ENCODE measurements around the gene PCSK5.
"Not testable (repeated sequence)": the region's sequence is repeated elsewhere in the genome, so short reads cannot be mapped to it uniquely, and the experiment has no call there.

PCSK5 gene

DNA sequence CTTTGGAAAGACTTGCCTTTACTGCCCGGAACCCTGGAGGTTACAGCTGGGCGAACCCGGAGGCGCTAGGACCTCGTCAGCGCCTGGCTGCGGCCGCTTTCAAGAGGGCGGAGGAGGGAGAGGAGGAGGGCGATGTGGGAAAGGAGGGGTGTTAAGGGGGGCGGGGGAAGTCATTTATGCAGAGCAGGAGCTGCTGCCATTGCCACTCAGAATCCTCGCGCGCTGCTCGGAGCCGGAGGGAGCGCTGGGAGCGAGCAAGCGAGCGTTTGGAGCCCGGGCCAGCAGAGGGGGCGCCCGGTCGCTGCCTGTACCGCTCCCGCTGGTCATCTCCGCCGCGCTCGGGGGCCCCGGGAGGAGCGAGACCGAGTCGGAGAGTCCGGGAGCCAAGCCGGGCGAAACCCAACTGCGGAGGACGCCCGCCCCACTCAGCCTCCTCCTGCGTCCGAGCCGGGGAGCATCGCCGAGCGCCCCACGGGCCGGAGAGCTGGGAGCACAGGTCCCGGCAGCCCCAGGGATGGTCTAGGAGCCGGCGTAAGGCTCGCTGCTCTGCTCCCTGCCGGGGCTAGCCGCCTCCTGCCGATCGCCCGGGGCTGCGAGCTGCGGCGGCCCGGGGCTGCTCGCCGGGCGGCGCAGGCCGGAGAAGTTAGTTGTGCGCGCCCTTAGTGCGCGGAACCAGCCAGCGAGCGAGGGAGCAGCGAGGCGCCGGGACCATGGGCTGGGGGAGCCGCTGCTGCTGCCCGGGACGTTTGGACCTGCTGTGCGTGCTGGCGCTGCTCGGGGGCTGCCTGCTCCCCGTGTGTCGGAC lies at the start of gene PCSK5:
TSS of gene PCSK5 (plus strand) at position 202 of the 805 bp plus-strand sequence. CDS start at position 711, 509 bp downstream.
- peak; percentile 98 for DNase-seq

DNA sequence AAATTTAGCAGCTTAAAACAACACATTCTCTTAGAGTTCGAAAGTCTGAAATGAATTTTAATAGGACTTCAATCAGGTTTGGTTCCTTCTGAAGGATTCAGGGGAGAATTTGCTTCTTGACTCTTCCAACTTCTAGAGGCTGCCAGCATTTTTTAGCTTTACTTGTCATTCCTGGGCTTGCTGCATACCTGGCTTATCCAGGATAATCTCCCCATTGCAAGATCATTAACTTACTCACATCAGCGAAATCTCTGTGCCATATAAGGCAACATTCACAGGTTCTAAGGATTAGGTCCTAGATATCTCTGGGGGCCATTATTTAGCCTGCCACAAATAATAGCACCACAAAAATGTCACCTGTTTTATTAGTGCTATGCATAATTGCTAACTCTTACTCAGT lies 46.2 kb upstream of the PCSK5 start:
- DNase-seq = no peak

DNA sequence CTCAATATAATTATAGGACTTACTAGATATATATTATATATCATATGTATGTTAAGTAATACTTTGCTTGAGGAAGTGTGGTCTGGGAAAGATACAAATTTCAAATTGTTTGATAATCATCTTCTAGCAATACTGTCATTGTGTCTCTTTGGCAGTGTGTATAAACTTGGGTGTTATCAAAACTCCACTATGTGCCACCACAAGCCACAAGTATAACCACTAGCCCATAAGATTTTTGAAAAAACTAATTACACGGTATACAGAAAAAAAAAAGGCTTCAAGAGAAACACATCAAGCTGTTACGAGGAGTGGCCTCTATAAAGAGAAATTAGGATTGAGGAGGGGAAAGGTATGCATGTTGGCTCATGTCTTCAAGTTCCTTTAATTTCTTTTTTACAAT lies 44.7 kb upstream of the PCSK5 start:
- DNase-seq = no peak

DNA sequence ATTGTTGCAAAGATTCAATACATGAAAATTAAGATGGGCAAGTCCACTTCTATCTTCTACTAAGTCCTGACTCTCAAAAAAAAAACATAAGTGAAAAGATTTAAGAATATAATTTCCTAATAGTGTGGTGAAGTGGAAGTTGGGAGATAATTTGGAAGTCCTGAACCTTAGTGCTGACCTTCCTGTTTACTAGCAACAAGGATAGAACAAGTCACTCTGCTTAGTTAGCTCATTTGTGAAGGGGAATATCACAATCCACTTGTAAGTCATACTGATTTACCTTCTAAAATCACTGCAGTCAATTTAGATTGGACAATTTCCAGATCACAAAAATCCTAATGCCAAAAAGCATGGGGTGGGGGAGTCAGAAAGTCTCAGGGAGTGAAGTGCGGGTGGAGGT lies 43.4 kb upstream of the PCSK5 start:
- DNase-seq = no peak

DNA sequence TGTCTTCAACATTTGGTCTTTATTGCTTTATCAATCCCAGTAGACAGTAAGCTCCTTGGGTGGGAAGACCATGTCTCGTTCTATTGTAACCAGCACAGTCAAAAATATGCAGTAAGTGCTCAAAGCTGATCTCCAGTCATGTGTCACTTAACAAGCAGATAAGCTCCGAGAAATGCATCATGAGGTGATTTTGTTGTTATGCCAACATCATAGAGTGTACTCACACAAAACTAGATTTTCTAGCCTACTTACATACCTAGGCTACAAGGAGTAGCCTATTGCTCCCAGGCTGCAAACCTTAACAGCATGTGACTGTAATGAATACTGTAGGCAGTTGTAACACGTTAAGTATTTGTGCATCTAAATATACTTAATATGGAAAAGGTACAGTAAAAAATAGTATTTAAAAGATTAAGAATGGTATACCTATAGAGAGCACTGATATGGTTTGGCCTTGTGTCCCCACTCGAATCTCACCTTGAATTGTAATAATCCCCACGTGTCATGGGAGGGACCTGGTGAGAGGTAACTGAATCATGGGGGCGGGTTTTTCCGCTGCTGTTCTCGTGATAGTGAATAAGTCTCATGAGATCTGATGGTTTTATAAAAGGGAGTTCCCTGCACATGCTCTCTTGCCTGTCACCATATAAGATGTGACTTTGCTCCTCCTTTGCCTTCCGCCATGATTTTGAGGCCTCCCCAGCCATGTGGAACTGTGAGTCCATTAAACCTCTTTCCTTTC lies 39.8 kb upstream of the PCSK5 start:
- no peak for DNase-seq

DNA sequence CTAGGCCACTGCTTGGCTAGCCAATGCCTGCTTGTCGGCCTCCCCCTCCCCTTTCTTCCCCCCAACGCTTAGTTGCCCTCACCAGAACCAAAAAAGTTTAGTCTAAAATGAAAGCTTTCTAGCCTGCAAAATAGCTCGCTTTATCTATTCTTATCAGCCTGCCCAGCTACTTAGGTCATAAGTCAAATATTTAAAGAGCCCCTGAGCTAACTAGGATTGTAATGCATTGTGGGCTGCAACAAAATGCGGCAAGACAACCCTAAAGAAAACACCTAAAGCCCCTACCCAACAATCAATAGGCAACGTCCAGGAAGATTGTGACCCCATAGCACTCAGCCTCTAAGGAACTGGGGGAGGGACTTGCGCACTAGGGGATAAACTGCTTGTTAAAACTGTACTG lies 38.6 kb upstream of the PCSK5 start:
- no peak for DNase-seq

DNA sequence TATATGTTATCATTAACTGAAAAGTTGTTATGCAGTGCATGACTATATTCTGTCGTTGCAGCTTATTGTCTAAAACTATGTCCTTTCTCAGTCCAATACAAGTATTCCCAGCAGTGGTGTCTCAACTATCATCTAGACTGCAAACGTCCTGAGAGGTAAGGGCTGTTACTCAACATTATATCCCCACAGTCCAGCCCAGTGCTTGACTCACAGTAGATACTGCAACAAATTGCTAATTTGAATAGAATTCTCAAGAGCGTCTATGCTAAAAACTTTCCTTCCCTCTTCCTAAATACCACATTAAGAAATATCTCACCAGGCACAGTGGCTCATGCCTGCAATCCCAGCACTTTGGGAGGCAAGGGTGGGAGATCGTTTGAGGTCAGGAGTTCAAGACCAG lies 37.7 kb upstream of the PCSK5 start:
- DNase-seq = no peak

DNA sequence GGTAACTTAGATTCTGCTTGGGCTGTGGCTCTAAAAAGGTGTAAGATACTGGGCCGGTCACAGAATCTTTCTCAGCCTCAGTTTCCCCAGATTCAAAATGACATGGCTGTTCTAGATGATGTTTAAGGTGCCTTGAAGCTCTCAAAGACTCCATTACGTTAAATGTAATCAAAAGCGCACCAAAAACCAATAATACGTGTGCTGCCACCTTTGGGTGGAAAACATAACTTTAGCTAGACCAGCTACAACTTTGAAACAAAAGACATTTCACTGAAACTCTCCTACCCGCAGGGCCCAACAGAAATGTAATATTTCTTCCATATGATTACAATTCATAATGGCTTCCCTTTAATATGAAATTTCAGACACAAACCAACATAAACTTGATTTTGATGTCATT lies 35.0 kb upstream of the PCSK5 start:
- peak; percentile 41 for DNase-seq

DNA sequence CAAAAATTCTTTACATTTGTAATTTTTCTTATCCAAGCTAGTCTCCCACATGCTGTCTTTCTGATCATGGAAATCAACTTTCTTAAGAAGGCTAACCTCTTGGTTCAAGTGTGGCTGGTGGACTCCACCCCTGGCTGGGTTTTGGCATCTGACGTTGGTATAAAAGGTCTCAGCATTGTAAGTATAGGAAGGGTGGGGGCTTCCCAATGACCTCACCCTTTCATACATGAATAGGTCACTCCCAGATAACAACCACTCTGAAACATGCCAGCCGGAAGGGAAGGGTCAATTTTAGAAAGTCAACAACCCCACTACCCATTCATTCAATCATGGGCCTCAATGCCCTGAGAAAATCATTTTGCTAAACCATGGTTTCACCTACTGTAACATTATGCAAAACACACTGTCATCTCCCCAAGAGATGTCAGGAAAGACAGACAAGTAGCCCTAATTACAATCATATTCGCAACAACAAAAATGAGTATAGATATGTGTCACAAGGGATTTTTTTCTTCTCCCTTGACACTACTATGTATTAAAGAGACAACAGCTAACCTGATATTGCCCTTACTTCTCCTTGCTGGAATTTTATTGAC lies 31.9 kb upstream of the PCSK5 start:
- no peak for DNase-seq

DNA sequence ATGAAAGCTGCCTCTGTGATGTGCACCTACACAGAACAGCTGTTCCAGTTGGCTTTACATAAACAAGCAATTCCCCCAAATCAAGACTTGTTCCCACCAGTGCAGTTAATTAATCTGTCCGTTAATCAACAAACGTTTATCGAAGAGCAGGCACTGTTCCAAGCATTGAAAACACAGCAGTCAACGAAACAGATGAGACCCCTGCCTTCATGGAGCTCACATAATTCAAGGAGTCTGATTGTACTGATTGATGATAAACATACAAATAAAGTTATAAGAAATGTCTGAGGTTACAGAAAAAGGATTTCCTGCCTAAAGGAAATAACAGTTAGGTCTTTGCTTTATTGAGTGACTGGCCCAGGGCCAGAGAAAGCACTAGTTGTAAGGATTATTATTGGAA lies 26.2 kb upstream of the PCSK5 start:
- DNase-seq = no peak

DNA sequence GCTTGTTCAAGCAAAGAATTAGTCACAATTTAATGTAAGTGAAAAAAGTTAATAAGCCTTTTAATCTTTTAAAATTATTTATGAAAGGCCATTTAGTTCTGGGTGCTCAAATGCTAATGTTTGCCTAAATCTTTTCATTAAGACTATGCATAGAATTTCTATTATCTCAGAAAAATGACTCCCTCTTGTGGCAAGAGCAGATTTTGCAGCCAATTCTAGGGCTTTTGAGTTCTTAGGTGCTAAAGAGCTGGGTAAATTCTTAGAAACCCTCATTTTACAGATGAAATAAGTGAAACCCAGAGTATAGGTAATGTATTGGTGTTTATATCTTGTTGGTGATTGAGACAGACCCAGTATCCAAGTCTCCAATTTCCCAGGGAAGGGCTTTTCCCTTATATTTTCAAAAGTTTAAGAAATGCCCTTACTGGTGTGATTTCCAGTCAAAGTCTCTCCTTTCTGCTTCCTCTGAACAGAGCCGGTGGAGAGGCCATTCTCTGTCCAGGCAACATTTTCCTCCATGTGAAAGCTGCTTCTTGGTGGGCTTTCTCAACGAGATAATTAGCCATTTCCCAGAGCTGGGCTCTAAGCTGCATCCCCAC lies 24.1 kb upstream of the PCSK5 start:
- DNase-seq = peak; percentile 83

DNA sequence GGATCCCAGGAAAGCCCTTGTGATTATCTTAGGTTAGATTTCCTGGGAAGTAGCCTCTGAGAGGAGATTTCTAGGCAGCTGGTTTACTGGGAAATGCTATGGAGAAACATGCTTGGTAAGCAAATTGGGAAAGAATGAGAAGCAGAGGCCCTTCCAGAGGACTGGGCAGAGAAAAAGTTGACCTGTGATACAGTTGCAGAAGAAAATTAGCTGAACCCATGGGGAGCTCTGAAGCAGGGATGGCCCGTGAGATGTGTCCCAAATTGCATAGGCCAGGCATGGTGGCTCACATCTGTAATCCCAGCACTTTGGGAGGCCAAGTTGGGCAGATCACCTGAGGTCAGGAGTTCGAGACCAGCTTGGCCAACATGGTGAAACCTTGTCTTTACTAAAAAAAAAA lies 21.9 kb upstream of the PCSK5 start:
- not testable (repeated sequence) for DNase-seq

DNA sequence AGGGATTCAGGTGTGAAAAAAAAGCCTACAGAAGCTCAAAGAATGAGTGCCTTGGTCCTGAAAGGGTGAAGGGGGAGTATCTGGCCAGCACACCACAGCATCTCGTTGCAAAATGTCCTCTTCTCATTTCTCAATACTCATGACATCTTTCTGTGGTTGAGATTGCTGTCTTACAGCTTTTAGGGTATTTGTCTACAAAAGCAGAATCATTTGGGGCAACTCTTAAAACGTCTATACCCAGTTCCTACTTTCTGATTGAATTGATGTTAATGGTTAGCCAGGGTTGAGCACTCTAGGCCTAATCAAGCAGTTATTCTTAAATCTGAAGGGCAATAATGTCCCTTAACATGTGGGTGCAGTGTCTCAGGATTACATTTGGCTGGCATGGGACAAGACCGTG lies 21.2 kb upstream of the PCSK5 start:
- DNase-seq = no peak

DNA sequence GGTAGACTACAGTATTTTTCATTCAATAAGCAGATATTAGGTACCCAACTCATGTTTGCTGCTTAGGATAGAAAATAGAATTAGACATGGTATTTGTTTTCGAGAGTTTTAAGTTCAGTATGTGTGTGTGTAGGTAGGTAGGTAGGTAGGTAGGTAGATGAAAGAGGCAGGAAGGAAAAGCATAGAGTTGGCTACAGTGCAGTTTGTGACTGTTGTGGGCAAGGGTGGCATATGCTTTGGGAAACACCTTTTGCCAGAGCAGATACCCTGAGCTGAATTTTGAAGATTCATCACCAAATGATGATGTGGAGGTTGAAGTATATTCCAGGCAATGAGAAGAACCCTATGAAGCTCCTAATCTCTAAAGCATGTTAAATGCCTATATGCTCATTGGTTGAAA lies 20.0 kb upstream of the PCSK5 start:
- no peak for DNase-seq

DNA sequence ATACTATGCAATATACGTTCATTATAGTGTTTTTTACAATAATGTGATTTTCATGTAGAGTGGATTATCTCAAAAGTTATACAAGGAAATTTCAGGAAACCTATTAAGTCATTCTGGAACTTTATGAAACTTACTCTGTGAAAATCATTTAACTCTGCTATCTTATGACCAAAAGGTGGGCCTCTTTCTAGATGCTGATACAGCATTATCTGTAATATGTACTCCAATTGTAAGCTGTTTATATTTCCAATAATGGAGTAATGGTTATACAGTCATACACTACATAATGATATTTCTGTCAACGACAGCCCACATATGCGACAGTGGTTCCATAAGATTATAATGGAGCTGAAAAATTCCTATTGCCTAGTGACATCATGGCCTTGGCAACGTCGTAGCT lies 18.8 kb upstream of the PCSK5 start:
- DNase-seq = no peak

DNA sequence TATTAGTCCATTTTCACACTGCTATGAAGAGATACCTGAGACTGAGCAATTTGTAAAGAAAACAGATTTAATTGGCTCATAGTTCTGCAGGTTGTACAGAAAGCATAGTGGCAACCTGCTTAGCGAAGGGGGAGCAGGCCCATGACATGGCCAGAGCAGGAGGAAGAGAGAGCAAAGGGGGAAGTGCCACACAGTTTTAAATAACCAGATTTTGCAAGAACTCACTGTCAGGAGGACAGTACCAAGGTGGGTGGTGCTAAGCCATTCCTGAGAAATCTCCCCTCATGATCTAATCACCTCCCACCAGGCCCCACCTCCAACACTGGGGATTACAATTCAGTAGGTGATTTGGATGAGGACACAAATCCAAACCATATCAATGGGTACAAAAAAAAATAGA lies 16.8 kb upstream of the PCSK5 start:
- DNase-seq = no peak

DNA sequence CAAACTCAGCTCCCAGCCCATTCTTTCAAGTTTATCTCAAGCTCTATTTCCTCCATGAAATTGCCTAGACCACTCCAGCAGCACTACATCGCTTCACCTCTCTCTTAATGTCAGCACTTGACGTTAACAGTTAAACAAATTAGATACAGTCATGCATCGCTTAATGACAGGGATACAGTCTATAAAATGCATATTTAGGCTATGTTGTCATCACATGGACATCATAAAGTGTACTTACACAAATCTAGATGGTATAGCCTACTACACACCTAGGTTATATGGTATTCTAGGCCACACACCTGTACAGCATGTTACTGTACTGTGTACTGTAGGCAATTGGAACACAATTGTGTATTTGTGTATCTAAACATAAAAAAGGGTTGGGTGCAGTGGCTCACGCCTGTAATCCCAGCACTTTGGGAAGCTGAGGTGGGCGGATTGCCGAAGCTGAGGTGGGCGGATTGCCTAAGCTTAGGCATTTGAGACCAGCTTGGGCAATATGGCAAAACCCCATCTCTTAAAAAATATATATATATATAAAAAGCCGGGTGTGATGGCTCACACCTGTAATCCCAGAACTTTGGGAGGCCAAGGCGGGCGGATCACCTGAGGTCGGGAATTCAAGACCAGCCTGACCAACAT lies 13.4 kb upstream of the PCSK5 start:
- DNase-seq = no peak

DNA sequence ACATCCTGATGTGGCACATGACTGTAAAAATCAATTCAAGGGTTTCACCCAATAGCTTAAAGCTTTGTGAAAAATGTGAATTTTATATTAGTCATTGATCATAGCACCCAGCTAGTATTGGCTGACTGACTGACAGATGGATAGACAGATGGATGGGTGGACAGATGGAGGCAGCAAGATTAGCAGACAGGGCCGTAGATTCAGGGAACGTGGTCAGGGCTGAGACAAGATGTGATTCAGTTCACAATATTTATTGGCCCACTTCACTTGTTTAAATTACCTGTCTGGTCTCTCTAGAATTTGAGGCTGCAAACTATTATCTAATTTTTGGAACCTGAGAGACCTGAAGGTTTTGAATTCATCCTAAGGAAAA lies 12.0 kb upstream of the PCSK5 start:
- DNase-seq = no peak

DNA sequence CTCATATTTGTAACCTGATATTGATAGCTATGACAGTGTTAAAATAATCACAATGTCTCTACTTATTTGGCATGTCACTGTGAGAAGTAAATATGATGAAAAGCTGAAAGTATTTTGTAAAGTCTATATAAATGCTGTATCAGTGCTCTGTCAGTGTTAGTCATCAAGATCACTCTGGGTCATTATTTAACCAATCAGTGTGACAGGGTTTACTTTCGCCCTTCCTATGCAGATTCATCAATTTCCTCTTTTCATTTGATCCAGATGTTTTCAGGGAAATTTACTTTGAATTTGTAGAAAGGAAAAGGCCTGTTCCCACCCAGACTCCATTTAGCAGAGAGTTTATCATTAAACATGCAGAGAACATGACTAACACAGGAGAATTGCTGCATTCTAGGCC lies 9.9 kb upstream of the PCSK5 start:
- no peak for DNase-seq

DNA sequence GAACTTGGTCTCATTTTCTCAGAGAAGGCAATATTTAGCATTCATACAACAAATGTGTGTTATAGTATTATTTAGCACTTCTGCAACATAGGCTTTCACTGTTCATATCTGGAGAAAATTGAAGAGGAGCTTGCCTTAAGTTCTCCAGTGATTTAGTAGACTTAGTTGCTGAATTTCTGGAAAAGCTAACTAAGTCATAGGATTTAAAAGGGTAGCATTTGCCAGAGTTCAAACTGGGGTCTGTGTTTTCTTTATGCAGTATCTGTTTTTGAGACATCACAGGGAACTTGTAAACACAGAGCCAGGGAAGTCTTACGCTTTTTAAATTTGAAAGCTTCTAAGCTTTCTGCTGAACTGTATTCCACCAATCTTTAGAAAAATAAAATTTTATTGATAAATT lies 8.7 kb upstream of the PCSK5 start:
- no peak for DNase-seq

DNA sequence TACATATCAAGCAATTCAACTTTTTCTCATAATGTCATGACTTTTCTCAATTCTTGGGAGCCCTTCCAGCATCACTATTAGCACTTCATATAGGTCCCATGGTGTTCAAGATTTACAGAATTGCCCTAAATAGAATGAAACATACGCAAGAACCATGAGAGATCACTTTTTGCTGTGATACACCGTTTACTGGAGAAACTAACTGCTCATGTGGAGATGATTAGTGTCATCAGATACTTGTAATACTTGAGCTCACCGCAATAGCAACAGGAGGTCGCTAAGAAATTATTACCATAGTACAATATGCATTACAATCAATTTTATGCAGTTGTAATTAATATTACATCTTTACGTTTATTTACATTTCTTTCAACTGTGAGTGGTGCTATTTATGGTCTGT lies 4.8 kb upstream of the PCSK5 start:
- no peak for DNase-seq

DNA sequence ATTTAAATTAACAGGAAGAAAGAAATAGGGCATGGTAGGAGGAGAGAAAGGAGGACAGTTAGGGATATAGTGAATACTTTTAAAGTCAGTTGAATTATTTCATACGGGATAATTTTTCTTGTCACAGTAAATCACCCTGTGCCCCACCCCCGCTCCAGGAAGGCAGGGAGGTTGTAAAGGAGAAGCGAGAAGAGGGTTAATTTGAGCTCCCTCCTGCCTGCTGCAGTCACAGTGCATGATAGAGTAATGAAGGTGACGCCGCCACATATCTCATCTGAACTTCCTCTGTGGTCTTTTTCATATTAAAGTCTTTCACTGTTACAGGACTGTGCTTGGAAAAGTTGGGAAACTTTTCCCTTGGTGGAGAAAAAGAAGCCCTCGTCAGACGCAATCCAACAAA lies 896 bp upstream of the PCSK5 start:
- no peak for DNase-seq

DNA sequence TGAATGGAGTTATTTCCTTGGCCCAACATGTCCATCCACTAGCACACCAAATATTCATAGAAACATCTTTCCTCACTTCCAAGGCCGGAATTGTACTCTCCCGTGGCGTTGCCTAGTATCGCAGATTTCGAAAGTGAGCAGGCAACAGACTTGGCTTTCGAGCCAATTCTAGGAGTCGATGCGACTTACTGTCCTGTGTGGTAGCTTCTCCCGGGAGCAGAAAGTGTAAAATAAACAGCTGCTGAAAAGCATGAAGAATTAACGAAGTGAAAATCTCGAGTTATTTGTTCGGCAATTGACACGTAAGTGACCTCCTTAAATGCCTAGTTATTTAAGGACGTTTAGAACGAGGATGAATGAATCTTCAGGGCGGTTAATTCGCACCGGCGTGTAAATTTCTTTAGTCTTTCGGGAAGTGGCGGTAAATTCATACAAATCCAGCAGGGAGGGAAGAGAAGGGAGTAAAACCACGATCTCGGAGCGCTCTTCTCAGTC lies 449 bp upstream of the PCSK5 start:
- no peak for DNase-seq
